SH-SY5Y (cell line): Measurements from ENCODE around the gene ATG2B.

ENCODE experiments used
- GATA2 ChIP-seq: IDR thresholded peaks from 2 replicates; pipeline ENCODE4 v1.6.1; 2011; ENCODE audit warnings: mild to moderate bottlenecking, low read depth, low read length
- GATA3 ChIP-seq: IDR thresholded peaks from 2 replicates; pipeline ENCODE4 v1.6.1; 2011; ENCODE audit warnings: low read depth, mild to moderate bottlenecking, low read length, moderate library complexity

ATG2B gene

GRCh38 chr14:96275177-96276112, 87.7 kb downstream of the ATG2B start:
- TF ChIP-seq GATA3 (no peak), GATA2 (no peak)

DNA sequence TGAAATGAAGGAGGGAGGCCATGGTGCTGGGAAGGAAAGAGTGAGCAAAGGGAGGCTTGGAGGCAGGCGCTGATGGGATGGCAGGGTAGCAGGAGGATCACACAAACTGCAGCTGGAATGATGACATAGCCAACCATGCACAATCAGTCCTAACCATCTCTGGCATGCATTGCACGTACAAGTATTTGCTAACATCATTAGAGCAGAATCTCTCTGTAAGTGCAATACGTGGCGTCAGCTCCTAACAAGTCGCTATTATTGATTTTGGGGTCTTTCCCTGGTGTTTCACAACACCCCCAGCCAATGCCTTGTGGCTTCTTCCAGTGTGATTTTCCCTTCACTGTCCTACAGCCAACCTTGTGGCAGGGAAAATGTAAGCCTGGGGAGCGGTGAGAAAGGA, 88.6 kb downstream of the ATG2B start:
- peak; percentile 94 for TF ChIP-seq GATA2
- peak; percentile 77 for TF ChIP-seq GATA3

DNA sequence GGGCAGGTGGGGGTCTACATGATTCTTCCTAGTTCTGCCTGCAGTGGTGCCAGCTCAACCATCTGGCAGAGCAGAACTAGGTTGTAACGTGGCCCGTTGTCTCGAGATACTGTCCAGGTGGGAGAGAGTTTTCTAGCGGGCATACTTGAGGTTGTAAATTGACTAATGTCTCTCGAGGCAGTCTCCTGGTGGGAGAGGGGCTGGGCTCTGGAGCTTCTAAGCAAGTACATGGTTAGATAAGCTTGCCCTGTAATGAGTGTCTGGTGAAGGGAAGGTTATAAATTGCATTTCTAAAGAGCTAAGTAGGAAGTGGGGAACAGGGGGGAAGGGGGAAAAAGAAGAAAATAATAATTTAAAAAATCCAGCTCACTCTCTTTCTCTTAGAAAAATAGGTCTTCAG, 89.0 kb downstream of the ATG2B start:
- TF ChIP-seq GATA2: no peak
- no peak for TF ChIP-seq GATA3

DNA sequence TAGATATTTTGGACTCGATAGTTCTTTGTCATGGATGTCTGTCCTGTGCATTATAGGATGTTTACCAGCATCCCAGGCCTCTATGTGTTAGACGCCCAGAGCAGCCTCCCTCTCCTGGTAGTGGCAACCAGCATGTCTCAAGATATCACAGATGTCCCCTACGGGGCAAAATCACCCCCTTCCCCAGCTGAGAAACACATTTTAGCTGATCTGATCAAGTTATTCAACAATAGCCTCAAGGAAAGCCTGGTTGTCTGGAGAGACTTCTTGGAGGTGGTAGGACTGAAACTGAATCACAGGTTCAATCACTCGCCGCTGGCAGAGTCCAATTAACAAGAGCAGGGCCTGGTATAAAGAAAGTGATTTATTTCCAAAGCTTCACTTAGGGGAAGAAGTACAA, 89.5 kb downstream of the ATG2B start:
- TF ChIP-seq GATA2: no peak
- no peak for TF ChIP-seq GATA3

DNA sequence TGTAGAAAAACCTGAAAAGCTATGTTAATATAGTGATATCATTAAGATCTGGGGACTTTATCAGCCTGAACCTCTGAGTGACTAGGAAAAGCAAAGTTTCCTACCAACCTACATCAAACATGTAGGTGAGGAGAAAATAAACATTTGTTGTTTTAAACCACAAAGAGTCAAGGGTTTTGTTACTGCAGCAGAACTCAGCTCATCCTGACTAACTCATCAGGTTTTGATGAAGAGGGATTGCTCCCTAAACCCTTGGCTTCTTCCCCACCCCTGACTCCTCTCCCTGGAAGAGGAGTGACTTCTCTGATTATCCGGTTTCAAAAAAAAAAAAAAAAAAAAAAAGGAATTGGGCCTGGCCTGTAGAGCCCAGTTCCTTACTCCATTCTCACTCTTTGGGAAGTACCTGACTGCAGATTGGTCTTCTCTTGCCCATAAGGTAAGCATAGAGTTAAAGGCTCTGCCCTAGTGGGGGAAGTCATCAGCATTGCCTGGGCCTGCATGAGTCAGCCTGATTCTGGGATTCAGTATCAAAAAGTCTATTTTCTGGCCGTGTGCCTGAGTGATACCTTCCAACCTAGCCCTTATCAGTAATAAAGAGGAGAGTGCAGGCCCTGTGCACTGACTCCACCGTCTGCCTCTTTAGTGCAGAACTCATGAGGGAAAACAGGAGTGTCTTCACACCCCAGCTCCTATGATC, 90.2 kb downstream of the ATG2B start:
- TF ChIP-seq GATA2 (no peak), GATA3 (no peak)

DNA sequence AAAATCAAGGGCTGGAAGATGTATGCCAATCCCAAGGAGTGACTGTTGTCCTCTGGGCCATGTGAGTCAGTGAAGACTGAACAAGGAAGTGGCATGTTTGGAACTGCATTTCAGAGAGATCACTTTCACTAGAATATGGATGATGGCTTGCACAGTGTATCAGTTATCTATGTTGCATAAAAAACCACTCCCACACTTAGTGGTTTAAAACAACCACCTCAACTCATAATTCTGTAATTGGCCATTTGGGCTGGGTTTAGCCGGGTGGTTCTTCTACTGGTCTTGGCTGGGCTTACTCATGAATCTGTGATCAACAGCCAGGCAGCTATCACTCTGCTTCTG, 91.7 kb downstream of the ATG2B start:
- TF ChIP-seq GATA3: no peak
- TF ChIP-seq GATA2: no peak

GRCh38 chr14:96270565-96271420, 92.3 kb downstream of the ATG2B start:
- no peak for TF ChIP-seq GATA3
- no peak for TF ChIP-seq GATA2

- TF ChIP-seq GATA2: no peak
- TF ChIP-seq GATA3: no peak
These were observed 93.8 kb downstream of the ATG2B start for GRCh38 chr14:96269359-96269710.

- TF ChIP-seq GATA3 (no peak), GATA2 (no peak)
These were observed 94.4 kb downstream of the ATG2B start for GRCh38 chr14:96268431-96269358.

DNA sequence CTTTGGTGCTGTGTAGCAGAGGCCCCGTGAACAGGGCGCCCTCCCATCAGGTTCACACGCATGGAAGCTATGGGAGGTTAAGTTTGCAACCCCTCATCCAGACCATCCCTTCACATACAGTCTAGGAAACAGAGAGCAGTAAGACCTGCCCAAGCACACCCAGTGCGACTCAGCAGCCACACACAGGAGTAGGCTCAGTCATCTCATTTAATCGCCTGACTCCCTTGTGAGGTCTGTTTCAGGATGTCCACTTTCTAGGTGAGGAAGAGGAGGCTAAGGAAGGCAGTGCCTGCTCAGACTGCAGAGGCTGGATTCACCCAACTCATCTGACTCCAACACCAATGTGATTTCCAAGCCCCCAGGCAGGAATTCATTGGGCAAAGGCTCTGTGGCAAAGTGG, 95.2 kb downstream of the ATG2B start:
- TF ChIP-seq GATA3 (no peak), GATA2 (no peak)

- TF ChIP-seq GATA2: peak; percentile 46
- no peak for TF ChIP-seq GATA3
These were observed 95.8 kb downstream of the ATG2B start for GRCh38 chr14:96267336-96267735.

GRCh38 chr14:96265383-96266095, 97.6 kb downstream of the ATG2B start:
- TF ChIP-seq GATA2 (no peak), GATA3 (no peak)

- no peak for TF ChIP-seq GATA3
- TF ChIP-seq GATA2: no peak
These were observed 98.3 kb downstream of the ATG2B start for GRCh38 chr14:96264853-96265252.

GRCh38 chr14:96264200-96264553, 99.0 kb downstream of the ATG2B start:
- no peak for TF ChIP-seq GATA3
- no peak for TF ChIP-seq GATA2
